H9 (cell line): ENCODE data around the gene ITGB2. TPM values are rescaled to one million over a fixed set of nuclear protein-coding genes. Genes with fewer than 3 reads are reported as not detected.

Source experiments
- DNase-seq: peaks from one replicate; pipeline ENCODE4 v3.0.0-alpha.2; 2017
- H2AFZ ChIP-seq: one replicate; pipeline ENCODE4 v1.6.1; 2013; ENCODE audit warnings: mild to moderate bottlenecking, low read length, control low read depth, moderate library complexity
- H2AK5ac ChIP-seq: 2 replicates; pipeline ENCODE4 v1.6.1; 2013; ENCODE audit warnings: low read length, control low read depth, mixed read lengths; ENCODE audit not compliant: insufficient read length
- H2BK120ac ChIP-seq: one replicate; pipeline ENCODE4 v1.6.1; 2013; ENCODE audit warnings: low read depth, mild to moderate bottlenecking, low read length, control low read depth, inconsistent platforms; ENCODE audit not compliant: poor library complexity, severe bottlenecking
- H2BK12ac ChIP-seq: 2 replicates; pipeline ENCODE4 v1.6.1; 2013; ENCODE audit warnings: low read length, control low read depth, mixed read lengths, low read depth; ENCODE audit not compliant: insufficient read length
- H2BK15ac ChIP-seq: 2 replicates; pipeline ENCODE4 v1.6.1; 2013; ENCODE audit warnings: low read depth, low read length, control low read depth
- H2BK20ac ChIP-seq: one replicate; pipeline ENCODE4 v1.6.1; 2013; ENCODE audit warnings: low read depth, mild to moderate bottlenecking, low read length, control low read depth, inconsistent platforms; ENCODE audit not compliant: poor library complexity, severe bottlenecking
- H2BK5ac ChIP-seq: 2 replicates; pipeline ENCODE4 v1.6.1; 2013; ENCODE audit warnings: low read length, control low read depth, mixed read lengths; ENCODE audit not compliant: insufficient read length
- H3K14ac ChIP-seq: 2 replicates; pipeline ENCODE4 v1.6.1; 2013; ENCODE audit warnings: low read length, control low read depth; ENCODE audit not compliant: insufficient read depth
- H3K18ac ChIP-seq: 2 replicates; pipeline ENCODE4 v1.6.1; 2013; ENCODE audit warnings: low read depth, mild to moderate bottlenecking, mixed read lengths, low read length, control low read depth; ENCODE audit not compliant: insufficient read length
- H3K23ac ChIP-seq: 2 replicates; pipeline ENCODE4 v1.6.1; 2013; ENCODE audit warnings: low read length, control low read depth, mixed read lengths, low read depth; ENCODE audit not compliant: insufficient read length
- H3K23me2 ChIP-seq: 2 replicates; pipeline ENCODE4 v1.6.1; 2013; ENCODE audit warnings: low read depth, mild to moderate bottlenecking, mixed read lengths, low read length, control low read depth; ENCODE audit not compliant: insufficient read length, poor library complexity, severe bottlenecking
- H3K27ac ChIP-seq: 2 replicates; pipeline ENCODE4 v1.5.1; 2013; ENCODE audit warnings: low read length, control low read depth, mixed read lengths, low read depth; ENCODE audit not compliant: insufficient read length
- H3K27me3 ChIP-seq: 2 replicates; pipeline ENCODE4 v1.6.1; 2013; ENCODE audit warnings: low read length, control low read depth, inconsistent platforms; ENCODE audit not compliant: insufficient read depth
- H3K4ac ChIP-seq: 2 replicates; pipeline ENCODE4 v1.6.1; 2013; ENCODE audit warnings: low read depth, mild to moderate bottlenecking, control low read depth, inconsistent platforms, low read length, moderate library complexity
- H3K4me1 ChIP-seq: 2 replicates; pipeline ENCODE4 v1.6.1; 2013; ENCODE audit warnings: low read length, control low read depth, inconsistent platforms; ENCODE audit not compliant: insufficient read depth
- H3K4me2 ChIP-seq: 2 replicates; pipeline ENCODE4 v1.6.1; 2013; ENCODE audit warnings: low read length, control low read depth, mixed read lengths; ENCODE audit not compliant: insufficient read length, insufficient read depth
- H3K56ac ChIP-seq: 2 replicates; pipeline ENCODE4 v1.6.1; 2013; ENCODE audit warnings: low read depth, mild to moderate bottlenecking, mixed read lengths, low read length, control low read depth; ENCODE audit not compliant: insufficient read length
- H3K79me1 ChIP-seq: 2 replicates; pipeline ENCODE4 v1.6.1; 2013; ENCODE audit warnings: low read depth, mild to moderate bottlenecking, moderate library complexity, low read length, control low read depth, inconsistent platforms; ENCODE audit not compliant: insufficient read depth, poor library complexity, severe bottlenecking
- H3K79me2 ChIP-seq: 2 replicates; pipeline ENCODE4 v1.6.1; 2013; ENCODE audit warnings: low read length, control low read depth, inconsistent platforms; ENCODE audit not compliant: insufficient read depth
- H3K9ac ChIP-seq: 2 replicates; pipeline ENCODE4 v1.6.1; 2013; ENCODE audit warnings: low read length, control low read depth, mixed read lengths; ENCODE audit not compliant: insufficient read length; ENCODE audit errors: extremely low read depth
- H3K9me3 ChIP-seq: one replicate; pipeline ENCODE4 v1.6.1; 2013; ENCODE audit warnings: low read depth, low read length, inconsistent platforms; ENCODE audit not compliant: control insufficient read depth
- H3T11ph ChIP-seq: one replicate; pipeline ENCODE4 v1.6.1; 2013; ENCODE audit warnings: mild to moderate bottlenecking, low read length, control low read depth, inconsistent platforms
- H4K20me1 ChIP-seq: one replicate; pipeline ENCODE4 v1.6.1; 2013; ENCODE audit not compliant: control insufficient read depth, insufficient read length, insufficient read depth
- H4K5ac ChIP-seq: 2 replicates; pipeline ENCODE4 v1.6.1; 2013; ENCODE audit warnings: low read depth, mild to moderate bottlenecking, mixed read lengths, low read length, control low read depth; ENCODE audit not compliant: insufficient read length
- H4K8ac ChIP-seq: replicated peaks from 2 replicates; pipeline ENCODE4 v1.6.1; 2013; ENCODE audit warnings: low read length, control low read depth, mixed read lengths, low read depth; ENCODE audit not compliant: insufficient read length
- H4K91ac ChIP-seq: 2 replicates; pipeline ENCODE4 v1.6.1; 2013; ENCODE audit warnings: low read depth, mild to moderate bottlenecking, moderate library complexity, mixed read lengths, low read length, control low read depth; ENCODE audit not compliant: insufficient read length
- H3K27ac Mint-ChIP-seq, 3 experiments: 2 replicates in 2 of 3; 3 replicates in 1 of 3; pipeline ENCODE4 v1.8.0; 2020 to 2021; ENCODE audit warnings: mixed read lengths in 3 of 3, mild to moderate bottlenecking in 1 of 3, moderate library complexity in 1 of 3
- H3K27me3 Mint-ChIP-seq: 2 replicates; pipeline ENCODE4 v1.8.0; 2021; ENCODE audit warnings: low read depth, mild to moderate bottlenecking, moderate library complexity, mixed read lengths
- H3K36me3 Mint-ChIP-seq, 3 experiments: 2 replicates in 2 of 3; 3 replicates in 1 of 3; pipeline ENCODE4 v1.8.0; 2020 to 2021; ENCODE audit warnings: low read depth in 3 of 3, mixed read lengths in 3 of 3; ENCODE audit not compliant: insufficient read depth in 1 of 3
- H3K4me1 Mint-ChIP-seq, 2 experiments: 2 replicates each; pipeline ENCODE4 v1.8.0; 2020; ENCODE audit warnings: mixed read lengths in 2 of 2
- H3K4me3 Mint-ChIP-seq, 2 experiments: 2 replicates in 1 of 2; 3 replicates in 1 of 2; pipeline ENCODE4 v1.8.0; 2020 to 2021; ENCODE audit warnings: mild to moderate bottlenecking in 2 of 2, mixed read lengths in 2 of 2, moderate library complexity in 1 of 2
- H3K9me3 Mint-ChIP-seq, 2 experiments: 2 replicates in 1 of 2; 3 replicates in 1 of 2; pipeline ENCODE4 v1.8.0; 2020; ENCODE audit warnings: mild to moderate bottlenecking in 2 of 2, mixed read lengths in 2 of 2, moderate library complexity in 1 of 2
- WGBS: extraction: QIAGEN DNeasy Blood & Tissue Kit; methylation state at CpG from one replicate; pipeline ENCODE4 v1.1.7; 2013; ENCODE audit warnings: missing lambda C conversion rate, low lambda C conversion rate, mixed read lengths; ENCODE audit not compliant: insufficient read length; ENCODE audit errors: extremely low coverage; 5-methylcytosine and 5-hydroxymethylcytosine counted together
- total RNA-seq: library from RNA; stranded (reverse); gene quantifications from 2 replicates; pipeline ENCODE4 v1.2.1, GENCODE V29; 2021
- TF ChIP-seq, protein P1 (sequence below): fragments of 200-600 bp; sonication (generic); conservative IDR thresholded peaks from 3 replicates; pipeline ENCODE4 v1.8.0; 2021; ENCODE audit warnings: antibody characterized with exemption, mild to moderate bottlenecking

ITGB2 gene
- total RNA-seq, 1 experiment from 2014 or later, result 1.1 TPM

DNA sequence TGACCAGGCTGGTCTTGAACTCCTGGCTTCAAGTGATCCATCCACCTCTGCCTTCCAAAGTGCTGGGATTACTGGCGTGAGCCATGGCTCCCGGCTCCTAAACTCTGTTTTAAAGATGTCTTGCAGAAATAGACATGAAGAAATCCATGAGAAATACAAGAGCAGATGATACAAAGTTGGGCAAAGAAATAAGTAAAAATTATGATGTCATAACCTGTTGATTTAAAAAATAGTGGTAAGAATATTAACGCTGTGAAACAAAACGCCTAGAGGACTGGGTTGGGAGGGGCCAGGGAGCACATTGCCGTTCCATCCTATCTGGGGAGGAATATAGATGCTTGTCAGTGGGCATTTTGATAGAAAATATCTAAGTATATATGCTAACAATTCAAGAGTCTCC lies 1.2 kb upstream of the ITGB2 start:
- no peak overlapping the region for H3K9ac ChIP-seq
- H2BK5ac ChIP-seq, result no peak overlapping the region
- H3K27ac Mint-ChIP-seq, result no peak overlapping the region; a peak in 1 of 7 replicates
- no peaks in the 10 kb centered on the region for H4K20me1 ChIP-seq
- DNase-seq, result no peak
- no peaks in the 10 kb centered on the region for H3K23me2 ChIP-seq
- H4K8ac ChIP-seq, result no peak overlapping the region
- H3K27me3 ChIP-seq, result peaks cover 50% of the 10 kb centered on the region; the same call in 1 of the 2 replicates
- H4K91ac ChIP-seq, result no peak overlapping the region
- no peak overlapping the region for H3K4me3 Mint-ChIP-seq
- H2BK20ac ChIP-seq, result no peak overlapping the region
- H3K9me3 ChIP-seq, result no peaks in the 10 kb centered on the region
- no peak overlapping the region for H2AFZ ChIP-seq
- H3K9me3 Mint-ChIP-seq, result no peaks in the 10 kb centered on the region; a peak in 1 of 5 replicates
- H3T11ph ChIP-seq, result no peak overlapping the region
- no peak overlapping the region for H2BK120ac ChIP-seq
- H3K4me1 Mint-ChIP-seq, result peaks cover 11 to 22% of the 10 kb centered on the region in 2 experiments
- no peak overlapping the region for H3K18ac ChIP-seq
- H3K4me1 ChIP-seq, result peaks cover 3% of the 10 kb centered on the region; the same call in 1 of the 2 replicates
- no peak overlapping the region for H3K14ac ChIP-seq
- H2BK12ac ChIP-seq, result no peak overlapping the region
- H2BK15ac ChIP-seq, result no peak overlapping the region
- H3K36me3 Mint-ChIP-seq, result no peaks in the 10 kb centered on the region; a peak in 1 of 7 replicates
- H3K56ac ChIP-seq, result no peak overlapping the region
- H3K27me3 Mint-ChIP-seq, result peaks cover 75% of the 10 kb centered on the region
- no peak overlapping the region for H3K4ac ChIP-seq
- H3K4me2 ChIP-seq, result no peak overlapping the region
- no peak overlapping the region for H2AK5ac ChIP-seq
- no peaks in the 10 kb centered on the region for H3K79me1 ChIP-seq
- no peak overlapping the region for H4K5ac ChIP-seq
- WGBS, result no CpG with 5 or more reads among the region's 5 CpGs
- no peaks in the 10 kb centered on the region for H3K79me2 ChIP-seq
- no peak overlapping the region for H3K23ac ChIP-seq
- H3K27ac ChIP-seq, result no peak overlapping the region
- TF ChIP-seq, protein P1, sequence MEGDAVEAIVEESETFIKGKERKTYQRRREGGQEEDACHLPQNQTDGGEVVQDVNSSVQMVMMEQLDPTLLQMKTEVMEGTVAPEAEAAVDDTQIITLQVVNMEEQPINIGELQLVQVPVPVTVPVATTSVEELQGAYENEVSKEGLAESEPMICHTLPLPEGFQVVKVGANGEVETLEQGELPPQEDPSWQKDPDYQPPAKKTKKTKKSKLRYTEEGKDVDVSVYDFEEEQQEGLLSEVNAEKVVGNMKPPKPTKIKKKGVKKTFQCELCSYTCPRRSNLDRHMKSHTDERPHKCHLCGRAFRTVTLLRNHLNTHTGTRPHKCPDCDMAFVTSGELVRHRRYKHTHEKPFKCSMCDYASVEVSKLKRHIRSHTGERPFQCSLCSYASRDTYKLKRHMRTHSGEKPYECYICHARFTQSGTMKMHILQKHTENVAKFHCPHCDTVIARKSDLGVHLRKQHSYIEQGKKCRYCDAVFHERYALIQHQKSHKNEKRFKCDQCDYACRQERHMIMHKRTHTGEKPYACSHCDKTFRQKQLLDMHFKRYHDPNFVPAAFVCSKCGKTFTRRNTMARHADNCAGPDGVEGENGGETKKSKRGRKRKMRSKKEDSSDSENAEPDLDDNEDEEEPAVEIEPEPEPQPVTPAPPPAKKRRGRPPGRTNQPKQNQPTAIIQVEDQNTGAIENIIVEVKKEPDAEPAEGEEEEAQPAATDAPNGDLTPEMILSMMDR, result no peak
